Measurements from ENCODE around the gene NUDCD3.

DNA sequence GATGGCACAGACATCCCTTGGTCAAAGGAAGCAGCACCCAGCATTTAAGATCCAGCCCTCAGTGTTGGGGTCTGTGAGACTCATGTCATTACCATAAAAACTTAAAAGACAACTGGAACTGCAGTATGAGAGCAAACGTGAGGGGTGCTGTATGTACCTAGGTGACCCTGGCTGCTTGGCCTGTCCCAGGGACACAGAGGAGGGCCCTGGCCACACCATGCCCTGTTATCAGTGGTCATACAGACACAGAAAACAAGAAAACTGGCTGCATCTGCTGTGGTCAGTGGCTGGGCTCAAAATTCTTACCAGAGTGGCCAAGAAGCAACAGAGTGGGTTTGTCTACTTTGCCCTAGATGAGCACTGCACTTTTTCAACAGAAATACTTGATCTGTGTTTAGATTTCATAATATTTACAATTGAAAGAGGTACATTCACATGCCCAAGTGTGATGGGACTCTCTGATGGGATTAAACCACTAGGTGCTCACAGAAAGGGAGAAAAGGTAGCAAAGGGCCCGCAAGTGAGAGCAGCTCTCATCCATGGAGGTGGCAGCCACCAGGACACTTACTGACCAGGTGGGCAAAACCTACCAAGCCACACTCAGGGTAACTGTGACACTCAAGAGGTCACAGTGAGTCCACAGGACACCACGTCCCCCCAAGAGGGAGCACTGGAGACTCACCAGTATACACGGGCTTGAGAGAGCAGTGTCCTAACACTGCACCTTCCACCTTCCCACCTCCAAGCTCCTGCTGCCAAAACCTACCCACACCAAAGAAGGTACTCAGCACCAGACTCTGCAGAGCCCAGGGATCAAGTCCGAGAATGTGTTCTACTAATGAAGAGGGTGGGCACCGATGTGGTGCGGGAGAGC, 97.0 kb downstream of the NUDCD3 start:
- TF ChIP-seq, protein P1, sequence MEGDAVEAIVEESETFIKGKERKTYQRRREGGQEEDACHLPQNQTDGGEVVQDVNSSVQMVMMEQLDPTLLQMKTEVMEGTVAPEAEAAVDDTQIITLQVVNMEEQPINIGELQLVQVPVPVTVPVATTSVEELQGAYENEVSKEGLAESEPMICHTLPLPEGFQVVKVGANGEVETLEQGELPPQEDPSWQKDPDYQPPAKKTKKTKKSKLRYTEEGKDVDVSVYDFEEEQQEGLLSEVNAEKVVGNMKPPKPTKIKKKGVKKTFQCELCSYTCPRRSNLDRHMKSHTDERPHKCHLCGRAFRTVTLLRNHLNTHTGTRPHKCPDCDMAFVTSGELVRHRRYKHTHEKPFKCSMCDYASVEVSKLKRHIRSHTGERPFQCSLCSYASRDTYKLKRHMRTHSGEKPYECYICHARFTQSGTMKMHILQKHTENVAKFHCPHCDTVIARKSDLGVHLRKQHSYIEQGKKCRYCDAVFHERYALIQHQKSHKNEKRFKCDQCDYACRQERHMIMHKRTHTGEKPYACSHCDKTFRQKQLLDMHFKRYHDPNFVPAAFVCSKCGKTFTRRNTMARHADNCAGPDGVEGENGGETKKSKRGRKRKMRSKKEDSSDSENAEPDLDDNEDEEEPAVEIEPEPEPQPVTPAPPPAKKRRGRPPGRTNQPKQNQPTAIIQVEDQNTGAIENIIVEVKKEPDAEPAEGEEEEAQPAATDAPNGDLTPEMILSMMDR (IDR thresholded peaks at IDR 0.05), result no peak
- no peak for TF ChIP-seq POLR2A (IDR thresholded peaks at IDR 0.05)
- TF ChIP-seq POLR2AphosphoS5 (IDR thresholded peaks at IDR 0.05), result no peak
- TF ChIP-seq EP300 (IDR thresholded peaks at IDR 0.05), result no peak

All from gastroesophageal sphincter (tissue), 3 donors.